ENCODE measurements around the gene ITPR3. TPM values are rescaled to one million over a fixed set of nuclear protein-coding genes. Genes with fewer than 3 reads are reported as not detected.

Gene ITPR3
- total and polyA plus RNA-seq, 4 donors, result 0.49 to 2.8 (median 0.71) TPM

- Histone ChIP-seq H3K9ac (ENCODE audit: low read depth in 1 of 2, low read length in 2 of 2) (no peak overlapping the region), H3K27ac (ENCODE audit: low read depth in 1 of 2, low read length in 2 of 2) (peak overlapping the region in 1 of 2 donors; percentile 44), H3K4me3 (ENCODE audit: low read depth in 1 of 3, low read length in 3 of 3) (no peak overlapping the region), H3K4me1 (ENCODE audit: control insufficient read depth in 4 of 4, insufficient read depth in 4 of 4, low read length in 3 of 4) (peaks cover 0 to 16% (median 14%) of the 10 kb centered on the region in 4 donors), H3K36me3 (ENCODE audit: control insufficient read depth in 4 of 4, insufficient read depth in 3 of 4, low read depth in 1 of 4, low read length in 3 of 4) (no peaks in the 10 kb centered on the region), H3K9me3 (ENCODE audit: control insufficient read depth in 4 of 4, low read length in 3 of 4) (no peaks in the 10 kb centered on the region), H3K27me3 (ENCODE audit: control insufficient read depth in 4 of 4, insufficient read depth in 4 of 4, low read length in 3 of 4) (no peaks in the 10 kb centered on the region)
- WGBS, result 57% methylated on average over 8 of the region's 8 CpGs
- no peak for TF ChIP-seq EGR1 (IDR thresholded peaks at IDR 0.05; ENCODE audit: low read depth in 2 of 2)
- TF ChIP-seq ATF3 (IDR thresholded peaks at IDR 0.05), result no peak
- no peak for TF ChIP-seq FOXA2 (IDR thresholded peaks at IDR 0.05)
- TF ChIP-seq MAX (IDR thresholded peaks at IDR 0.05), result no peak
- no peak for TF ChIP-seq REST (IDR thresholded peaks at IDR 0.05)
- TF ChIP-seq FOXA1 (IDR thresholded peaks at IDR 0.05), result no peak
- no peak for TF ChIP-seq RAD21 (IDR thresholded peaks at IDR 0.05)
- TF ChIP-seq GABPA (IDR thresholded peaks at IDR 0.05 in 1 of 2, conservative IDR thresholded peaks at IDR 0.05 in 1 of 2), result no peak
- TF ChIP-seq HNF4A (conservative IDR thresholded peaks at IDR 0.05), result no peak
- TF ChIP-seq TAF1 (conservative IDR thresholded peaks at IDR 0.05), result no peak
- no peak for TF ChIP-seq NR2F2 (IDR thresholded peaks at IDR 0.05)
- TF ChIP-seq CTCF (IDR thresholded peaks at IDR 0.05; ENCODE audit: low read depth, low read length, missing input control), result no peak
- no peak for TF ChIP-seq HNF4G (IDR thresholded peaks at IDR 0.05)
- no peak for TF ChIP-seq JUND (IDR thresholded peaks at IDR 0.05)
- no peak for TF ChIP-seq SP1 (IDR thresholded peaks at IDR 0.05)
- no peak for DNase-seq (ENCODE audit: low spot score)
These were observed 95.9 kb downstream of the ITPR3 start for GRCh38 chr6:33716890-33717632.

- Histone ChIP-seq H3K9me3 (ENCODE audit: control insufficient read depth in 4 of 4, low read length in 3 of 4) (no peaks in the 10 kb centered on the region), H3K4me3 (ENCODE audit: low read depth in 1 of 3, low read length in 3 of 3) (no peak overlapping the region), H3K4me1 (ENCODE audit: control insufficient read depth in 4 of 4, insufficient read depth in 4 of 4, low read length in 3 of 4) (peaks cover 0 to 15% (median 14%) of the 10 kb centered on the region in 4 donors), H3K27ac (ENCODE audit: low read depth in 1 of 2, low read length in 2 of 2) (no peak overlapping the region), H3K27me3 (ENCODE audit: control insufficient read depth in 4 of 4, insufficient read depth in 4 of 4, low read length in 3 of 4) (no peaks in the 10 kb centered on the region), H3K9ac (ENCODE audit: low read depth in 1 of 2, low read length in 2 of 2) (no peak overlapping the region), H3K36me3 (ENCODE audit: control insufficient read depth in 4 of 4, insufficient read depth in 3 of 4, low read depth in 1 of 4, low read length in 3 of 4) (no peaks in the 10 kb centered on the region)
- 45% methylated on average over 6 of the region's 6 CpGs for WGBS
- DNase-seq (ENCODE audit: low spot score), result no peak
- TF ChIP-seq RXRA (IDR thresholded peaks at IDR 0.05), result no peak
- TF ChIP-seq ATF3 (IDR thresholded peaks at IDR 0.05), result no peak
- no peak for TF ChIP-seq YY1 (IDR thresholded peaks at IDR 0.05)
- TF ChIP-seq EGR1 (IDR thresholded peaks at IDR 0.05; ENCODE audit: low read depth in 2 of 2), result no peak
- no peak for TF ChIP-seq ZBTB33 (IDR thresholded peaks at IDR 0.05)
- no peak for TF ChIP-seq GABPA (IDR thresholded peaks at IDR 0.05 in 1 of 2, conservative IDR thresholded peaks at IDR 0.05 in 1 of 2)
- no peak for TF ChIP-seq TAF1 (conservative IDR thresholded peaks at IDR 0.05)
- no peak for TF ChIP-seq REST (IDR thresholded peaks at IDR 0.05)
- no peak for TF ChIP-seq JUND (IDR thresholded peaks at IDR 0.05)
These were observed 96.9 kb downstream of the ITPR3 start for GRCh38 chr6:33717934-33718455.
